Loucy (cell line): Measurements from ENCODE around the gene ITGB5.

Experiments
- EZH2phosphoT487 ChIP-seq: fragments of 200-600 bp; IDR thresholded peaks from 2 replicates; pipeline ENCODE4 v1.6.1; 2018; ENCODE audit warnings: antibody characterized with exemption, mild to moderate bottlenecking, moderate library complexity, borderline replicate concordance
- TF ChIP-seq, protein P1 (sequence below): fragments of 200-600 bp; sonication (generic); conservative IDR thresholded peaks from 2 replicates; pipeline ENCODE4 v1.5.1; 2014; ENCODE audit warnings: mild to moderate bottlenecking, antibody characterized with exemption, low read length

DNA sequence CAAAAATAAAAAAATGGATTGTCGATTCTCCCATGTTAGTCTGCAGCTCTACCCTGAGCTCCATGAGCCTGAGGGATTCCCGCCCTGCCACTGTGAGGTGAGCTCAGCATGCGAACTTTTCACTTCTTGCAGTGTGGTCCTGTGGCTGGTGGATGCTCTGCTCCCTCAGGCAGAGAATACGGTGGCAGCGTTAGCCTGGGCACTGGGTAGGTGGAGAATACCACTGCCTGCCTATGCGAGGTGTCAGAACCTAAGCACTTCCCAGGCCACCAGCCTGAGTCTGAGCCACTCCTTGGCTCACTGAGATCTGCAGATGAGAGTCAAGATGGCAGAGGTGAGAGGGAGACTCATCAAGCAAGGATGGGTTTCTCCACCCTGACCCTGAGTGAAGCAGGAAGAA, 70.1 kb downstream of the ITGB5 start:
- TF ChIP-seq, protein P1, sequence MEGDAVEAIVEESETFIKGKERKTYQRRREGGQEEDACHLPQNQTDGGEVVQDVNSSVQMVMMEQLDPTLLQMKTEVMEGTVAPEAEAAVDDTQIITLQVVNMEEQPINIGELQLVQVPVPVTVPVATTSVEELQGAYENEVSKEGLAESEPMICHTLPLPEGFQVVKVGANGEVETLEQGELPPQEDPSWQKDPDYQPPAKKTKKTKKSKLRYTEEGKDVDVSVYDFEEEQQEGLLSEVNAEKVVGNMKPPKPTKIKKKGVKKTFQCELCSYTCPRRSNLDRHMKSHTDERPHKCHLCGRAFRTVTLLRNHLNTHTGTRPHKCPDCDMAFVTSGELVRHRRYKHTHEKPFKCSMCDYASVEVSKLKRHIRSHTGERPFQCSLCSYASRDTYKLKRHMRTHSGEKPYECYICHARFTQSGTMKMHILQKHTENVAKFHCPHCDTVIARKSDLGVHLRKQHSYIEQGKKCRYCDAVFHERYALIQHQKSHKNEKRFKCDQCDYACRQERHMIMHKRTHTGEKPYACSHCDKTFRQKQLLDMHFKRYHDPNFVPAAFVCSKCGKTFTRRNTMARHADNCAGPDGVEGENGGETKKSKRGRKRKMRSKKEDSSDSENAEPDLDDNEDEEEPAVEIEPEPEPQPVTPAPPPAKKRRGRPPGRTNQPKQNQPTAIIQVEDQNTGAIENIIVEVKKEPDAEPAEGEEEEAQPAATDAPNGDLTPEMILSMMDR = no peak
- no peak for TF ChIP-seq EZH2phosphoT487
